Peyer's patch (tissue), 4 donors: Measurements from ENCODE around the gene DHX8. TPM values are rescaled to one million over a fixed set of nuclear protein-coding genes. Genes with fewer than 3 reads are reported as not detected.

ENCODE experiments used
- DNase-seq, 3 donors: peaks; one replicate each; pipeline ENCODE4 v3.0.0-alpha.2; 2017 to 2019
- H3K27ac ChIP-seq, 4 donors: fragments of 200-600 bp; sonication (generic); one replicate each; pipeline ENCODE4 v1.5.1; 2016 to 2019
- H3K27me3 ChIP-seq, 2 donors: fragments of 200-600 bp; sonication (generic); one replicate each; pipeline ENCODE4 v1.5.1; 2019
- H3K36me3 ChIP-seq, 3 donors: fragments of 200-600 bp; sonication (generic); one replicate each; pipeline ENCODE4 v1.5.1; 2016 to 2019
- H3K4me1 ChIP-seq, 4 donors: fragments of 200-600 bp; sonication (generic); one replicate each; pipeline ENCODE4 v1.5.1; 2016 to 2019
- H3K4me3 ChIP-seq, 4 donors: fragments of 200-600 bp; sonication (generic); 1 replicate in 3 of 4; 2 replicates in 1 of 4; pipeline ENCODE4 v1.5.1; 2016 to 2019; ENCODE audit warnings: mild to moderate bottlenecking in 1 of 4
- H3K9me3 ChIP-seq, 4 donors: fragments of 200-600 bp; sonication (generic); one replicate each; pipeline ENCODE4 v1.5.1; 2016 to 2019; ENCODE audit warnings: mild to moderate bottlenecking in 1 of 4
- POLR2A ChIP-seq, 2 donors: fragments of 450-650 bp; IDR thresholded peaks; one replicate each; pipeline ENCODE4 v1.5.1; 2017; ENCODE audit warnings: antibody characterized with exemption in 2 of 2, mild to moderate bottlenecking in 2 of 2, moderate library complexity in 2 of 2
- total RNA-seq, 4 donors: library from RNA; depleted of rRNA; stranded (reverse); fragments of >200 nt; gene quantifications; one replicate each; pipeline ENCODE4 v1.1.0, GENCODE V29; 2016
- TF ChIP-seq, protein P1 (sequence below), 6 experiments: fragments of 450-650 bp in 4 of 6; fragments of 200-600 bp in 2 of 6; sonication (generic) in 1 of 6; IDR thresholded peaks; one replicate each; pipeline ENCODE4 v1.5.1; 2017 to 2019; ENCODE audit warnings: antibody characterized with exemption in 6 of 6, mild to moderate bottlenecking in 3 of 6, moderate library complexity in 1 of 6

Gene DHX8
- total RNA-seq, 4 donors from 2014 or later, result 48.9 to 60.4 (median 54.0) TPM

DNA sequence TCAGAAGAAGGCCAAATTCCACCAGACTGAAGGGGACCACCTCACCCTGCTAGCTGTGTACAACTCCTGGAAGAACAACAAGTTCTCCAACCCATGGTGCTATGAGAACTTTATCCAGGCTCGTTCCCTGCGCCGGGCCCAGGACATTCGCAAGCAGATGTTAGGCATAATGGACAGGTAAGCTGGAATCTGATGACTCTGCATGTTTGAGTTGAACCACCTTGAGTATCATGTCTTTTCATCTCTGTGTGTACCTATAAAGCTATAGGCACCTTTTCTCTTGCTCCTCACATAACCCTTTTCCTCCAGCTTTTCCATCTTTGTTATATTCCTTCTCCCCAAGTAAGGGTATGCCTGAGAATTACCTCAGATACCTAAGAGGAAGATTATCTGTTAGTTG is 37.6 kb downstream of the DHX8 start:
- Histone ChIP-seq H3K36me3 (peaks cover 0 to 100% (median 0%) of the 10 kb centered on the region in 3 donors), H3K27me3 (no peaks in the 10 kb centered on the region), H3K9me3 (no peaks in the 10 kb centered on the region), H3K27ac (no peak overlapping the region), H3K4me1 (no peaks in the 10 kb centered on the region), H3K4me3 (no peak overlapping the region)
- TF ChIP-seq, protein P1, sequence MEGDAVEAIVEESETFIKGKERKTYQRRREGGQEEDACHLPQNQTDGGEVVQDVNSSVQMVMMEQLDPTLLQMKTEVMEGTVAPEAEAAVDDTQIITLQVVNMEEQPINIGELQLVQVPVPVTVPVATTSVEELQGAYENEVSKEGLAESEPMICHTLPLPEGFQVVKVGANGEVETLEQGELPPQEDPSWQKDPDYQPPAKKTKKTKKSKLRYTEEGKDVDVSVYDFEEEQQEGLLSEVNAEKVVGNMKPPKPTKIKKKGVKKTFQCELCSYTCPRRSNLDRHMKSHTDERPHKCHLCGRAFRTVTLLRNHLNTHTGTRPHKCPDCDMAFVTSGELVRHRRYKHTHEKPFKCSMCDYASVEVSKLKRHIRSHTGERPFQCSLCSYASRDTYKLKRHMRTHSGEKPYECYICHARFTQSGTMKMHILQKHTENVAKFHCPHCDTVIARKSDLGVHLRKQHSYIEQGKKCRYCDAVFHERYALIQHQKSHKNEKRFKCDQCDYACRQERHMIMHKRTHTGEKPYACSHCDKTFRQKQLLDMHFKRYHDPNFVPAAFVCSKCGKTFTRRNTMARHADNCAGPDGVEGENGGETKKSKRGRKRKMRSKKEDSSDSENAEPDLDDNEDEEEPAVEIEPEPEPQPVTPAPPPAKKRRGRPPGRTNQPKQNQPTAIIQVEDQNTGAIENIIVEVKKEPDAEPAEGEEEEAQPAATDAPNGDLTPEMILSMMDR (IDR thresholded peaks at IDR 0.05), result no peak
- no peak for TF ChIP-seq POLR2A (IDR thresholded peaks at IDR 0.05)
- DNase-seq, result peak in 1 of 3 donors; percentile 17

DNA sequence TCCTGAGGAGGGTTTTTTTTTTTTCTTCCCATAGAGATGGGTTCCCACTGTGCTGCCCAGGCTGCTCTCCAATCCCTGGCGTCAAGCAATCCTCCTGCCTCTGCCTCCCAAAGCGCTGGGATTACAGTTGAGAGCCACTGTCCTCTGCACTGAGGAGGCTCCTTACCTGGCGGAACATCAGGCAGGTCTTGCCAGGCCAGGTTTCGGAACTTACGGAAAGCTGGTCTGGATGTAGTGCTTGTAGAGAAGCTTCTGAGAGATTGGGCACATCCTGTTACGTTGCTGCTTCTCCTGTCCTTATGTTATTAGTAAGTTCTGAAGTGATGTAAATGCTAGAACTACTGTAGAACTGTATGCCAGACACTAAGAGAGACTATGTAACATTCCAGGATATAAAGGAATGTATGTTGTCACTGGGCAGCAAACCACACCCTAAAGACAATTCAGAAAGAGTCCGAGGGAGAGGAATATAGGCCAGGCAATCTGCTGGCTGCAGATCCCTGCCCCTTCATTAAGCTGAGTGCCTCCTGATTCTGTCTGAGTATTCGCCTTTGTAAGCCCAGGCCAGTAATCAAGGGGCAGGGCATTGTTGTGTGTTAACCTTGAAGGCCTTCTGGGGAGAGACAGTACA is 41.3 kb downstream of the DHX8 start:
- no peak for DNase-seq
- H3K27ac ChIP-seq, result no peak overlapping the region
- TF ChIP-seq, protein P1 (IDR thresholded peaks at IDR 0.05), result no peak
- no peak for TF ChIP-seq POLR2A (IDR thresholded peaks at IDR 0.05)

DNA sequence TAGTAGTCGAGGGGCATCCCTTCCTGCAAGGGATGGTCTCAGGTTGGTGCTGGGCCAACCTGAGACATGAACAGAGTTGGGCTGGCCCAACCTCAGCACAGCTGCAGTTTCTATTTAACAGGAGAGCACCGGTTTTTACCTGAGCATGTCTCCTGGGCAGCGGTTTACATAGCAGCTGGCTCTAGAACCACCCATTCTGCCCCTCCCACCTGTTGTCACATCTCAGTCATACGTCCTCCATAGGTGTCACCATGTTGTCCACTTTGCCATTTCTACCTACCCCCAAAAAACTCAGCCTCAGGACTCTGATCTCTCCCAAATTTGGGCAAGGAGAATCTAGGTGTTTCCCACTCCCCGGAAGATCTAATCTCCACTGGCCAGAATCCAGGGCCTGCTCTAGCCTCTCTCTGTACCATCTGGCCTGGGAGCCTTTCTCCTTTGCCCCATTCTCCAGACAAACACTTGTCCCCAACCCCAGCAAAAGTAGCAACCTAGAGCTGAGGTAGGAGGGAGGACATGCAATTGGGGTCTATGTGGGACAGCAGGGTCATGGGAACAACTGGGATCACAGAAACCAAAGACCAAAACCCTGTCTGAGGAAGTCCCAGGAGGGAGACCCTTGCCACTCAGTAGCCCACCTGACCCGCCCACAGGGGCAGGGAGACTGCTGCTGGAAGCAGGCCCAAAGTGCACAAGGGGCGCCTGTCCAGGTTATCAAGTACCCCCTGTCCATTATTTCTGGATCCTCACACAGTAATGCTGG is 43.3 kb downstream of the DHX8 start:
- H3K27me3 ChIP-seq, result no peaks in the 10 kb centered on the region
- DNase-seq, result no peak
- no peaks in the 10 kb centered on the region for H3K9me3 ChIP-seq
- H3K4me3 ChIP-seq, result no peak overlapping the region
- no peak for TF ChIP-seq POLR2A (IDR thresholded peaks at IDR 0.05)
- TF ChIP-seq, protein P1 (IDR thresholded peaks at IDR 0.05), result no peak
- H3K36me3 ChIP-seq, result peaks cover 0 to 59% (median 0%) of the 10 kb centered on the region in 3 donors
- H3K4me1 ChIP-seq, result peaks cover 0 to 19% (median 0%) of the 10 kb centered on the region in 4 donors
- H3K27ac ChIP-seq, result no peak overlapping the region

More for the DNA sequence above, 41.3 kb downstream of the DHX8 start:
- H3K27me3 ChIP-seq, result no peaks in the 10 kb centered on the region
- no peaks in the 10 kb centered on the region for H3K9me3 ChIP-seq
- H3K4me1 ChIP-seq, result peaks cover 0 to 7% (median 0%) of the 10 kb centered on the region in 4 donors
- H3K36me3 ChIP-seq, result peaks cover 0 to 79% (median 0%) of the 10 kb centered on the region in 3 donors
- H3K4me3 ChIP-seq, result no peak overlapping the region

DNA sequence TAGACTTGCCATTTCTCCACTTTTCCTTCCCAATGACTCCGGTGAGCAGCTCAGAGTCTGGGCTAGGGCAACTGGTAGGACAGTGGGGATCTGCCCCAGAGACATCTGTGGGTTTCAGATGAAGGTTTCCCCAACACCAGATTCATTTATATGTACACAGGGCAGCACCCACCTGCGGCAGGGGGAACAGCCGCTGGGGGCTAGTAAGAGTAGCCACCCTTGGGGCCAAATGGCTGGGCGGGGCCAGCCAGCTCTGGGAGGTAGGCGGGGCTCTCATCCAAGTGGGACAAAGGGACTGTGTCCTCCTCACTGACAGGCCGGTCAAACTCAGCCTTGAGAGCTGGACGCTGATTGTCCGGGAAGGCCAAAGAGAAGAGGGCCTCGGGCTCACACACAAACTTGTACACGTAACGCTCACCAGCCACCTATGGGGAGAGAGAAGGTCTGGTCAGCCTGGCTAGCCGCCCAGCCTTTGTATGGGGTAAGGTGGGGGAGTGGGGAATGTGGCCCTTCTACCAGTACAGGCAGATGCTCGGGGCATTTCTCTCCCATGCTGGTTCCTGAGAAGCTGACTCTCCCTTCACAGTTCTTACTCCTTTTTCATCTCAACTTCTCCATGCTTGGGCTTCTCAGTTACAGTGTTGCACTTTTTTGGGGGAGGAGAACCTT is 44.7 kb downstream of the DHX8 start:
- Histone ChIP-seq H3K4me1 (peaks cover 0 to 21% (median 0%) of the 10 kb centered on the region in 4 donors), H3K27ac (no peak overlapping the region), H3K27me3 (no peaks in the 10 kb centered on the region), H3K36me3 (peaks cover 0 to 45% (median 0%) of the 10 kb centered on the region in 3 donors), H3K4me3 (no peak overlapping the region), H3K9me3 (no peaks in the 10 kb centered on the region)
- TF ChIP-seq, protein P1 (IDR thresholded peaks at IDR 0.05), result no peak
- no peak for TF ChIP-seq POLR2A (IDR thresholded peaks at IDR 0.05)
- no peak for DNase-seq

DNA sequence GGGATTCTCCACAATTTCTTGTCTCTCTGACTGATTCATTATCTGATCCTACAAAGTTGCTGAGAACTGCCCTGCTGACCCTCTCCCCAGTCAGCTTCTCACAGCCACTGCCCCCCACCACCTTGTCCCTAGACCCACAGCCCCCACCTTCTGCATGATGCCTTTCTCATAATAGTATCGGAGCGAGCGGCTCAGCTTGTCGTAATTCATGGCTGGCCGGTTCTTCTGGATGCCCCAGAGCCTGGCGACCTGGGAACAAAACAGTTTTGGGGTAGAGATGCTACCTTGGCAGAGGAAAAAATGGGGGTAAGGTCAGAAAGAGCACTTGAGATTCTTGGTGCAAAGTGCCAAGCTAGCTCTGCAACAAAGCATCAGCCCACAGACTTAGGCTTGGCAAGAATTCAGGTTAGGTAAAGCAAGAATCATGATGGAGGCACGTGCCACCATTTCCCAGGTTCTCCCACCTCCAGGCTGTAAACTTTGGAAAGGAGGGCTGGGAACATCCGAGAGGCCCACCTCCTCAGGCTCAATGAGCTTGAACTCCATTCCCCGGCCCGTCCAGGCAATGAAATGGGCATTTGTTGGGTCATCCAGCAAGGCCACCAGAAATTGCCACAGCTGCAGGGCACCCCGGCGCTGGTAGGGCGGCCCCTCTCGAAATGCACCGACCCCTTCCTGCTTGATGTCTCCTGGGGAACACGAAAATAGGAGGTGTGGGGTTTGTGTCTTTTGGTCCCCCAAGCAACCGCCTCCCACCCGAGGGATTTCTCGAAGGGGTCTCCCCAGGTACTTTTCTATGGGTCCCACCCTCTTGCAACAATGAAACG is 45.4 kb downstream of the DHX8 start:
- Histone ChIP-seq H3K27me3 (no peaks in the 10 kb centered on the region), H3K36me3 (peaks cover 0 to 38% (median 0%) of the 10 kb centered on the region in 3 donors), H3K9me3 (no peaks in the 10 kb centered on the region), H3K4me3 (no peak overlapping the region), H3K4me1 (peaks cover 0 to 21% (median 0%) of the 10 kb centered on the region in 4 donors), H3K27ac (no peak overlapping the region)
- DNase-seq, result no peak
- no peak for TF ChIP-seq POLR2A (IDR thresholded peaks at IDR 0.05)
- TF ChIP-seq, protein P1 (IDR thresholded peaks at IDR 0.05), result no peak
